H9 (cell line): ENCODE results near the gene CCM2. TPM values are rescaled to one million over a fixed set of nuclear protein-coding genes. Genes with fewer than 3 reads are reported as not detected.
A peak's percentile ranks its signal among the peaks of the same experiment; 100 is the strongest.

Experiments used
- DNase-seq: peaks from one replicate; pipeline ENCODE4 v3.0.0-alpha.2; 2017
- H2AFZ ChIP-seq: one replicate; pipeline ENCODE4 v1.6.1; 2013; ENCODE audit warnings: mild to moderate bottlenecking, low read length, control low read depth, moderate library complexity
- H2AK5ac ChIP-seq: 2 replicates; pipeline ENCODE4 v1.6.1; 2013; ENCODE audit warnings: low read length, control low read depth, mixed read lengths; ENCODE audit not compliant: insufficient read length
- H2BK120ac ChIP-seq: one replicate; pipeline ENCODE4 v1.6.1; 2013; ENCODE audit warnings: low read depth, mild to moderate bottlenecking, low read length, control low read depth, inconsistent platforms; ENCODE audit not compliant: poor library complexity, severe bottlenecking
- H2BK12ac ChIP-seq: 2 replicates; pipeline ENCODE4 v1.6.1; 2013; ENCODE audit warnings: low read length, control low read depth, mixed read lengths, low read depth; ENCODE audit not compliant: insufficient read length
- H2BK15ac ChIP-seq: 2 replicates; pipeline ENCODE4 v1.6.1; 2013; ENCODE audit warnings: low read depth, low read length, control low read depth
- H2BK20ac ChIP-seq: one replicate; pipeline ENCODE4 v1.6.1; 2013; ENCODE audit warnings: low read depth, mild to moderate bottlenecking, low read length, control low read depth, inconsistent platforms; ENCODE audit not compliant: poor library complexity, severe bottlenecking
- H2BK5ac ChIP-seq: 2 replicates; pipeline ENCODE4 v1.6.1; 2013; ENCODE audit warnings: low read length, control low read depth, mixed read lengths; ENCODE audit not compliant: insufficient read length
- H3K14ac ChIP-seq: 2 replicates; pipeline ENCODE4 v1.6.1; 2013; ENCODE audit warnings: low read length, control low read depth; ENCODE audit not compliant: insufficient read depth
- H3K18ac ChIP-seq: 2 replicates; pipeline ENCODE4 v1.6.1; 2013; ENCODE audit warnings: low read depth, mild to moderate bottlenecking, mixed read lengths, low read length, control low read depth; ENCODE audit not compliant: insufficient read length
- H3K23ac ChIP-seq: 2 replicates; pipeline ENCODE4 v1.6.1; 2013; ENCODE audit warnings: low read length, control low read depth, mixed read lengths, low read depth; ENCODE audit not compliant: insufficient read length
- H3K23me2 ChIP-seq: 2 replicates; pipeline ENCODE4 v1.6.1; 2013; ENCODE audit warnings: low read depth, mild to moderate bottlenecking, mixed read lengths, low read length, control low read depth; ENCODE audit not compliant: insufficient read length, poor library complexity, severe bottlenecking
- H3K27ac ChIP-seq: 2 replicates; pipeline ENCODE4 v1.5.1; 2013; ENCODE audit warnings: low read length, control low read depth, mixed read lengths, low read depth; ENCODE audit not compliant: insufficient read length
- H3K27me3 ChIP-seq: 2 replicates; pipeline ENCODE4 v1.6.1; 2013; ENCODE audit warnings: low read length, control low read depth, inconsistent platforms; ENCODE audit not compliant: insufficient read depth
- H3K4ac ChIP-seq: 2 replicates; pipeline ENCODE4 v1.6.1; 2013; ENCODE audit warnings: low read depth, mild to moderate bottlenecking, control low read depth, inconsistent platforms, low read length, moderate library complexity
- H3K4me1 ChIP-seq: 2 replicates; pipeline ENCODE4 v1.6.1; 2013; ENCODE audit warnings: low read length, control low read depth, inconsistent platforms; ENCODE audit not compliant: insufficient read depth
- H3K4me2 ChIP-seq: 2 replicates; pipeline ENCODE4 v1.6.1; 2013; ENCODE audit warnings: low read length, control low read depth, mixed read lengths; ENCODE audit not compliant: insufficient read length, insufficient read depth
- H3K56ac ChIP-seq: 2 replicates; pipeline ENCODE4 v1.6.1; 2013; ENCODE audit warnings: low read depth, mild to moderate bottlenecking, mixed read lengths, low read length, control low read depth; ENCODE audit not compliant: insufficient read length
- H3K79me1 ChIP-seq: 2 replicates; pipeline ENCODE4 v1.6.1; 2013; ENCODE audit warnings: low read depth, mild to moderate bottlenecking, moderate library complexity, low read length, control low read depth, inconsistent platforms; ENCODE audit not compliant: insufficient read depth, poor library complexity, severe bottlenecking
- H3K79me2 ChIP-seq: 2 replicates; pipeline ENCODE4 v1.6.1; 2013; ENCODE audit warnings: low read length, control low read depth, inconsistent platforms; ENCODE audit not compliant: insufficient read depth
- H3K9ac ChIP-seq: 2 replicates; pipeline ENCODE4 v1.6.1; 2013; ENCODE audit warnings: low read length, control low read depth, mixed read lengths; ENCODE audit not compliant: insufficient read length; ENCODE audit errors: extremely low read depth
- H3K9me3 ChIP-seq: one replicate; pipeline ENCODE4 v1.6.1; 2013; ENCODE audit warnings: low read depth, low read length, inconsistent platforms; ENCODE audit not compliant: control insufficient read depth
- H3T11ph ChIP-seq: one replicate; pipeline ENCODE4 v1.6.1; 2013; ENCODE audit warnings: mild to moderate bottlenecking, low read length, control low read depth, inconsistent platforms
- H4K20me1 ChIP-seq: one replicate; pipeline ENCODE4 v1.6.1; 2013; ENCODE audit not compliant: control insufficient read depth, insufficient read length, insufficient read depth
- H4K5ac ChIP-seq: 2 replicates; pipeline ENCODE4 v1.6.1; 2013; ENCODE audit warnings: low read depth, mild to moderate bottlenecking, mixed read lengths, low read length, control low read depth; ENCODE audit not compliant: insufficient read length
- H4K8ac ChIP-seq: replicated peaks from 2 replicates; pipeline ENCODE4 v1.6.1; 2013; ENCODE audit warnings: low read length, control low read depth, mixed read lengths, low read depth; ENCODE audit not compliant: insufficient read length
- H4K91ac ChIP-seq: 2 replicates; pipeline ENCODE4 v1.6.1; 2013; ENCODE audit warnings: low read depth, mild to moderate bottlenecking, moderate library complexity, mixed read lengths, low read length, control low read depth; ENCODE audit not compliant: insufficient read length
- H3K27ac Mint-ChIP-seq, 3 experiments: 2 replicates in 2 of 3; 3 replicates in 1 of 3; pipeline ENCODE4 v1.8.0; 2020 to 2021; ENCODE audit warnings: mixed read lengths in 3 of 3, mild to moderate bottlenecking in 1 of 3, moderate library complexity in 1 of 3
- H3K27me3 Mint-ChIP-seq: 2 replicates; pipeline ENCODE4 v1.8.0; 2021; ENCODE audit warnings: low read depth, mild to moderate bottlenecking, moderate library complexity, mixed read lengths
- H3K36me3 Mint-ChIP-seq, 3 experiments: 2 replicates in 2 of 3; 3 replicates in 1 of 3; pipeline ENCODE4 v1.8.0; 2020 to 2021; ENCODE audit warnings: low read depth in 3 of 3, mixed read lengths in 3 of 3; ENCODE audit not compliant: insufficient read depth in 1 of 3
- H3K4me1 Mint-ChIP-seq, 2 experiments: 2 replicates each; pipeline ENCODE4 v1.8.0; 2020; ENCODE audit warnings: mixed read lengths in 2 of 2
- H3K4me3 Mint-ChIP-seq, 2 experiments: 2 replicates in 1 of 2; 3 replicates in 1 of 2; pipeline ENCODE4 v1.8.0; 2020 to 2021; ENCODE audit warnings: mild to moderate bottlenecking in 2 of 2, mixed read lengths in 2 of 2, moderate library complexity in 1 of 2
- H3K9me3 Mint-ChIP-seq, 2 experiments: 2 replicates in 1 of 2; 3 replicates in 1 of 2; pipeline ENCODE4 v1.8.0; 2020; ENCODE audit warnings: mild to moderate bottlenecking in 2 of 2, mixed read lengths in 2 of 2, moderate library complexity in 1 of 2
- whole genome bisulfite sequencing: extraction: QIAGEN DNeasy Blood & Tissue Kit; methylation state at CpG from one replicate; pipeline ENCODE4 v1.1.7; 2013; ENCODE audit warnings: missing lambda C conversion rate, low lambda C conversion rate, mixed read lengths; ENCODE audit not compliant: insufficient read length; ENCODE audit errors: extremely low coverage; 5-methylcytosine and 5-hydroxymethylcytosine counted together
- total RNA-seq: library from RNA; stranded (reverse); gene quantifications from 2 replicates; pipeline ENCODE4 v1.2.1, GENCODE V29; 2021
- TF ChIP-seq, protein P1 (sequence below): fragments of 200-600 bp; sonication (generic); conservative IDR thresholded peaks from 3 replicates; pipeline ENCODE4 v1.8.0; 2021; ENCODE audit warnings: antibody characterized with exemption, mild to moderate bottlenecking

CCM2 gene
- total RNA-seq, 1 experiment from 2014 or later: 30.4 TPM

DNA sequence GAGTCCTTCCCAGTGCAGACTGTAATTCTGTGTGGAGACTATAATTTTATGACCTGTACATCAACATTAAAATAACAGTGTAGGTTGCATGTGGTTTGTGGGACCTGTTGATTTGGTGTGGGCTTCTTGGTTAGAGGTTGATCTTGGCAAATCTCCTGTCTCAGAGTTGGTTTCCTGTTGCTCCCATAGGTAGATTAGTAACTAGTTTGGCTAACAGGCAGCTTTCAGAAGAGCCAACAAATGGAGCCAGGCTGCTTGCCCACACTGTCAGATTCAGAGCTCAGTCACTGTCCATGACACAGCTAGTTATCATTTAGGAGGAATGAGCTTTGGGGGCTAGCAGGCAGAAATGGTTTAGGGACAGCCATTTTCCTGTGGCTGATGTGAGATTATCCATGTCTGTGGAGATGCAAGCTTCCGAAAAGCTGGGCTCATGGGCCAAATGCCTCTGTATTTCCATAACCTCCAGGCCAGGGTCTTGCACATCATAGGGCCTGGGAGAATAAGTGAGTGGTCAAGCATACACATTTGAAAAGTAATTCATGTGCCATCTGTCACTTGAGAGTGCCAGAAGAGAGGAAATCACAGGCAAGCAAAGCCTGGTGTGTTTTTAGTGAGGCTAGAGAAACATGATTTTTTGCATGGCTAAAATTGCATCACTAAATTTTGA lies 33.4 kb downstream of the CCM2 start:
- Histone ChIP-seq H2BK12ac (no peak overlapping the region), H2BK20ac (no peak overlapping the region), H3K4me2 (no peak overlapping the region), H3K9me3 (no peaks in the 10 kb centered on the region), H3K27ac (no peak overlapping the region), H3K56ac (no peak overlapping the region), H3K79me1 (no peaks in the 10 kb centered on the region), H3K9ac (no peak overlapping the region), H3K4me1 (no peaks in the 10 kb centered on the region), H3K4ac (no peak overlapping the region), H2AFZ (no peak overlapping the region), H4K91ac (no peak overlapping the region), H4K8ac (no peak overlapping the region), H4K20me1 (no peaks in the 10 kb centered on the region), H2BK5ac (no peak overlapping the region), H3K23me2 (no peaks in the 10 kb centered on the region), H3K79me2 (no peaks in the 10 kb centered on the region), H4K5ac (no peak overlapping the region), H3T11ph (no peak overlapping the region), H2BK120ac (no peak overlapping the region), H2BK15ac (no peak overlapping the region), H3K27me3 (no peaks in the 10 kb centered on the region), H3K23ac (no peak overlapping the region), H3K14ac (no peak overlapping the region), H3K18ac (no peak overlapping the region), H2AK5ac (no peak overlapping the region)
- no peak for DNase-seq
- Mint-ChIP-seq H3K27ac (peak overlapping the region; percentile 14 to 96 (median 72); a peak in 3 of 7 replicates), H3K36me3 (peaks cover 3 to 7% (median 4%) of the 10 kb centered on the region in 3 experiments; a peak in 5 of 7 replicates), H3K27me3 (no peaks in the 10 kb centered on the region), H3K9me3 (no peaks in the 10 kb centered on the region), H3K4me1 (peaks cover 38 to 40% of the 10 kb centered on the region in 2 experiments), H3K4me3 (no peak overlapping the region)
- WGBS: no CpG with 5 or more reads among the region's 1 CpG
- TF ChIP-seq, protein P1, sequence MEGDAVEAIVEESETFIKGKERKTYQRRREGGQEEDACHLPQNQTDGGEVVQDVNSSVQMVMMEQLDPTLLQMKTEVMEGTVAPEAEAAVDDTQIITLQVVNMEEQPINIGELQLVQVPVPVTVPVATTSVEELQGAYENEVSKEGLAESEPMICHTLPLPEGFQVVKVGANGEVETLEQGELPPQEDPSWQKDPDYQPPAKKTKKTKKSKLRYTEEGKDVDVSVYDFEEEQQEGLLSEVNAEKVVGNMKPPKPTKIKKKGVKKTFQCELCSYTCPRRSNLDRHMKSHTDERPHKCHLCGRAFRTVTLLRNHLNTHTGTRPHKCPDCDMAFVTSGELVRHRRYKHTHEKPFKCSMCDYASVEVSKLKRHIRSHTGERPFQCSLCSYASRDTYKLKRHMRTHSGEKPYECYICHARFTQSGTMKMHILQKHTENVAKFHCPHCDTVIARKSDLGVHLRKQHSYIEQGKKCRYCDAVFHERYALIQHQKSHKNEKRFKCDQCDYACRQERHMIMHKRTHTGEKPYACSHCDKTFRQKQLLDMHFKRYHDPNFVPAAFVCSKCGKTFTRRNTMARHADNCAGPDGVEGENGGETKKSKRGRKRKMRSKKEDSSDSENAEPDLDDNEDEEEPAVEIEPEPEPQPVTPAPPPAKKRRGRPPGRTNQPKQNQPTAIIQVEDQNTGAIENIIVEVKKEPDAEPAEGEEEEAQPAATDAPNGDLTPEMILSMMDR: no peak
